Panc1 (cell line): ENCODE measurements around the gene PLEKHA8. TPM values are rescaled to one million over a fixed set of nuclear protein-coding genes. Genes with fewer than 3 reads are reported as not detected.

ENCODE experiments used
- ATAC-seq: fragments of 200-7000 bp; cut with Tn5 transposase; 2 replicates; pipeline ENCODE4 v1.9.1; 2020; ENCODE audit warnings: mild to moderate bottlenecking, moderate library complexity
- BruUV-seq: library from RNA; stranded (reverse); fragments of 400-500 nt; replicated peaks from 2 replicates; lab custom pipeline; 2021; lab: Mats Ljungman, UMichigan
- CTCF ChIA-PET: fragments of 300-600 bp; sonication (Branson Sonifier 250); formaldehyde crosslinking; loops from one replicate; lab custom pipeline; 2022; ENCODE audit warnings: antibody characterized with exemption; lab: Charles Lee
- POLR2A ChIA-PET: fragments of 300-600 bp; sonication (Branson Sonifier 250); formaldehyde crosslinking; loops from one replicate; lab custom pipeline; 2022; ENCODE audit warnings: antibody characterized with exemption; lab: Charles Lee
- DNase-seq: peaks from one replicate; pipeline ENCODE4 v3.0.0-alpha.2; 2010; ENCODE audit warnings: low read depth, low spot score
- H3K27ac ChIP-seq: 2 replicates; pipeline ENCODE4 v1.5.1; 2011; ENCODE audit warnings: mild to moderate bottlenecking, low read length, inconsistent platforms
- H3K27me3 ChIP-seq: fragments of 200-500 bp; sonication (Bioruptor generic); 2 replicates; pipeline ENCODE4 v1.6.0; 2014; ENCODE audit warnings: low read length, inconsistent platforms; ENCODE audit not compliant: control insufficient read depth, insufficient read depth
- H3K36me3 ChIP-seq: fragments of 200-500 bp; sonication (Bioruptor generic); 2 replicates; pipeline ENCODE4 v1.5.1; 2014; ENCODE audit warnings: inconsistent platforms, mild to moderate bottlenecking, low read length, moderate library complexity; ENCODE audit not compliant: control insufficient read depth, insufficient read depth
- H3K4me1 ChIP-seq: 2 replicates; pipeline ENCODE4 v1.5.1; 2011; ENCODE audit warnings: inconsistent platforms, mild to moderate bottlenecking, low read length, moderate library complexity; ENCODE audit not compliant: control insufficient read depth, insufficient read depth
- H3K4me3 ChIP-seq, 2 experiments: 2 replicates each; pipeline ENCODE4 v1.5.1; 2011 to 2012; ENCODE audit warnings: low read depth in 2 of 2, low read length in 2 of 2, mild to moderate bottlenecking in 2 of 2, inconsistent platforms in 1 of 2, moderate library complexity in 1 of 2
- H3K9me3 ChIP-seq: fragments of 200-500 bp; sonication (Bioruptor generic); 2 replicates; pipeline ENCODE4 v1.5.1; 2014; ENCODE audit warnings: low read depth, mild to moderate bottlenecking, inconsistent platforms, low read length, moderate library complexity; ENCODE audit not compliant: control insufficient read depth, insufficient read depth
- CTCF ChIP-seq: fragments of 450-650 bp; IDR thresholded peaks from 2 replicates; pipeline ENCODE4 v1.5.1; 2017; ENCODE audit warnings: mild to moderate bottlenecking
- POLR2AphosphoS5 ChIP-seq: IDR thresholded peaks from 2 replicates; pipeline ENCODE4 v1.6.1; 2012; ENCODE audit warnings: mild to moderate bottlenecking, low read depth, low read length, moderate library complexity
- REST ChIP-seq, 2 experiments: IDR thresholded peaks; 2 replicates each; pipeline ENCODE4 v1.6.1; 2011 to 2012; ENCODE audit warnings: low read depth in 2 of 2, control low read depth in 1 of 2, low read length in 1 of 2, mild to moderate bottlenecking in 1 of 2, moderate library complexity in 1 of 2; ENCODE audit not compliant: insufficient read depth in 1 of 2
- SIN3A ChIP-seq: IDR thresholded peaks from 2 replicates; pipeline ENCODE4 v1.6.1; 2012; ENCODE audit warnings: low read depth, mild to moderate bottlenecking, low read length, moderate library complexity, borderline replicate concordance; ENCODE audit not compliant: insufficient read depth
- TCF7L2 ChIP-seq: IDR thresholded peaks from 2 replicates; pipeline ENCODE4 v1.6.1; 2011; ENCODE audit warnings: mild to moderate bottlenecking, low read depth, low read length, inconsistent platforms
- in situ Hi-C: cut with HindIII; loops from 2 replicates; pipeline ENCODE4 v1.10.0; 2016; ENCODE audit warnings: low sequenced_read_pairs, low pct_unique_long_range_greater_than_20kb
- intact Hi-C: fragments of 100-400 bp; cut with micrococcal nuclease; formaldehyde crosslinking; loops from one replicate; pipeline ENCODE4 v1.10.0; 2022; ENCODE audit not compliant: unreplicated experiment
- total RNA-seq: library from RNA; stranded (reverse); gene quantifications from one replicate; pipeline ENCODE4 v1.2.1, GENCODE V29; 2021; ENCODE audit not compliant: unreplicated experiment

The PLEKHA8 gene
- total RNA-seq, 1 experiment from 2014 or later: 20.7 TPM

- intact Hi-C loops (no loop called here), in situ Hi-C loops (no loop called here)
- ChIA-PET CTCF (no interaction called here), POLR2A (no interaction called here)
- Histone ChIP-seq H3K27me3 (no peaks in the 10 kb centered on the region), H3K27ac (no peak overlapping the region), H3K4me3 (no peak overlapping the region), H3K4me1 (no peaks in the 10 kb centered on the region), H3K9me3 (no peaks in the 10 kb centered on the region), H3K36me3 (no peaks in the 10 kb centered on the region)
- TF ChIP-seq CTCF: no peak
- TF ChIP-seq REST (IDR thresholded peaks at IDR 0.05; ENCODE audit: insufficient read depth in 1 of 2, low read depth in 2 of 2, low read length in 1 of 2): no peak
- TF ChIP-seq TCF7L2: no peak
- TF ChIP-seq SIN3A: no peak
- no peak for TF ChIP-seq POLR2AphosphoS5
- DNase-seq (no peak), ATAC-seq (no peak)
- BruUV-seq: no TSS peak
Observed at GRCh38 chr7:30040938-30041337, 12.7 kb downstream of the PLEKHA8 start.

GRCh38 chr7:30041526-30042269 lies 13.5 kb downstream of the PLEKHA8 start:
- Histone ChIP-seq H3K4me1 (no peaks in the 10 kb centered on the region), H3K27ac (no peak overlapping the region), H3K36me3 (no peaks in the 10 kb centered on the region), H3K4me3 (no peak overlapping the region), H3K27me3 (no peaks in the 10 kb centered on the region), H3K9me3 (no peaks in the 10 kb centered on the region)
- CTCF ChIA-PET: no interaction called here
- ATAC-seq (no peak), DNase-seq (no peak)
- POLR2A ChIA-PET: no interaction called here
- BruUV-seq: no TSS peak
- in situ Hi-C loops: no loop called here
- intact Hi-C loops: no loop called here
- no peak for TF ChIP-seq POLR2AphosphoS5
- no peak for TF ChIP-seq REST (IDR thresholded peaks at IDR 0.05; ENCODE audit: insufficient read depth in 1 of 2, low read depth in 2 of 2, low read length in 1 of 2)
- no peak for TF ChIP-seq SIN3A
- TF ChIP-seq CTCF: no peak
- TF ChIP-seq TCF7L2: no peak
